HG03457 (cell line): Measurements from ENCODE around the gene SEMG1.

Experiments
- ATAC-seq: cut with Tn5 transposase; IDR thresholded peaks from one replicate; pipeline ENCODE4 v1.9.1; 2021; ENCODE audit warnings: moderate number of reproducible peaks; ENCODE audit not compliant: unreplicated experiment

SEMG1 gene

GRCh38 chr20:45218636-45219035, 11.8 kb downstream of the SEMG1 start:
- no peak for ATAC-seq

GRCh38 chr20:45221076-45221475, 14.2 kb downstream of the SEMG1 start, which contains the start of gene SEMG2:
Gene SEMG2 (plus strand): TSS chr20:45221373. CDS start chr20:45221390, 17 bp downstream.
- no peak for ATAC-seq

DNA sequence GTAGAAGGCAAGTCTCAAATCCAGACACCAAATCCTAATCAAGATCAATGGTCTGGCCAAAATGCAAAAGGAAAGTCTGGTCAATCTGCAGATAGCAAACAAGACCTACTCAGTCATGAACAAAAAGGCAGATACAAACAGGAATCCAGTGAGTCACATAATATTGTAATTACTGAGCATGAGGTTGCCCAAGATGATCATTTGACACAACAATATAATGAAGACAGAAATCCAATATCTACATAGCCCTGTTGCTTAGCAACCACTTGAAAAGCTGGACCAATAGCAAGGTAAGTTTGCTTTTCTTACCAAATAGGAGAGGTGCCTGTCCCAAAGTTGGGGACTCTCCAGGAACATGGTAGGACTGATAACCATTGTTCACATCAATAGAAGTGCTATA, 16.3 kb downstream of the SEMG1 start:
- no peak for ATAC-seq

DNA sequence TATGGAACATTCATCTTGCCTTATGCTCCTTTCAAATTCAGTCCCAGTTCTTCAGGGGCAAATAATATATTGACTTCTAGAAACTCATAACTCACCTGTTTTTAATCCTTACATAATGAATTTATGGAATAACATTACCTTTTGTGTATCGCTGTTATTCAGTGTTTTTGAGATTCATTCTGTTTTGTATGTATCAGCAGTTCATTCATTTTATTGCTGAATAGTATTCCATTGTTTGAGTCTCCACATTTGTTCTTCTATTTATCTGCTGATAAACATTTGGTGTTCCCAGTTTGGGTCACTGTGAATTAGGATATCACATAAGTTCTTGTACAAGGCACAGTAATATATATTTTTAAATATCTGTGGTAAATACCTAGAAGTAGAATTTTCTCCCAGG, 19.5 kb downstream of the SEMG1 start:
- ATAC-seq, result no peak

DNA sequence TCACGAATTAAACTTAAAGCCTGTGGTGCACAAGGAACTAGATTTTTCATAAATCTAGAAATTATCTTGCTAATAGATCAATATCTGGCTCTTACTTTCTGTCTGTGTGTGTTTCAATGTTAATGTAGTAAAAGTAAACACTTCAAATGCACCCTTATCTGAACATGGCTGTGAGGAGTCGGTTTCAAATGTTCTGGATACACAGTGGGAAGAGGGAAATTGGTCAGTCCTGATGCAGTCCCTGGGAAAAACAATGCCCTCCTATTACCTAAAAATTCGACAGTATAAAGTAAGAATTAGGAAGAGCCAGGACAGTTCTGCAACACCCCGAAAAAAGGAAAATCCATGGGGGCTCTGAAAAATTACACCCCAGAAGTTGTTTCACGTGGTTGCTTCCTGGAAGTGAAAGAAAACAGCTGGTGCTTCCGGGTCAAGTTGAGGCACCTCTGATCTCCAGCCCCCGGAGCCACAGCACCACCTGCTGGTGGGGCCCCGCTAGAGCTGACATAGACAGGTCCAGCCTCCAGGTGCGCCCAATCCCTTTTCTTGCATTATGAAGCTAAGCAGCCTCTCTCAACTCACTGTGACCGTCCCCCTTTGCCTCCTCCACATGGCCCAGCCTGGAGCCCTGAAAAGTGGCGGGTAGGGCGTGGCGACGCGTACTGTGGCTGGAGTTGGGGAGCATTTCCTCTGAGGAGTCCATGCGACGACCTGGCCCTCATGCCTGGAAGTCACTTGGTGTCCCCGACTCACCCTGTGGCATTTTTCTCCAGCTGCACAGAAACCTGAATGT, 22.6 kb downstream of the SEMG1 start:
- no peak for ATAC-seq

DNA sequence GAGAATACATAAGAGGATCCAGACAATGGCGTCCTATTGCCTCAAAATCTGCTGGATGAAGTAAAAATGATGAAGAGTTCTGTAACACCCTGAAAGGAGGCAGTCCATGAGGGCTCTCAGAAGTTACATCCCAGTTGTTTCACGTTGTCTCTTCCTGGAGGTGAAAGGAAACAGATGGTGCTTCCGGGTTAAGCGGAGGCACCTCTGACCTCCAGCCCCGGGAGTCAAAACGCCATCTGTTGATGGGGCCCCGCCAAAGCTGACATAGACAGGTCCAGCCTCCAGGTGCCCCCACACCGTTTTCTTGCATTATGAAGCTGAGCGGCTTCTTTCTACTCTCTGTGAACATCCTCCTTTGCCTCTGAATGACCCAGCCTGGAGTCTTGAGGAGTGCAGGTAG, 23.8 kb downstream of the SEMG1 start:
- no peak for ATAC-seq

GRCh38 chr20:45235995-45236394, 29.2 kb downstream of the SEMG1 start:
- ATAC-seq, result no peak

DNA sequence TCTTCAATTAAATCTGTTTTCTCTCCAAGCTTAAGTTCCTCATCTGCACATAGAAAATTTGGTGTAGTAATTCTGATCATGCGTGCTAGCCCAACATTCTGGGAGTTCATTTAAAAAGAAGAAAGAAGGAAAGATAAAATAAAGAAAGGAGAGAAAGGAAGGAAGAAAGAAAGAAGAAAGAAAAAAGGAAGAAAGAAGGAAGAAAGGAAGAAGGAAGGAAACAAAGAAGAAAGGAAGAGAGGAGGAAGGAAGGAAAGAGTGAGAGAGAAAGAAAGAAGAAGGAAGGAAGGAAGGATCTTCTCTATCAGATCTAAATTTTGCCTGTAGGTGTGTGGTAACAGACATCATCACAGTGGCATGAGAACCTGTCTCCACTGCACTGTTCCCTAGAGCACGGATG, 31.3 kb downstream of the SEMG1 start:
- no peak for ATAC-seq

DNA sequence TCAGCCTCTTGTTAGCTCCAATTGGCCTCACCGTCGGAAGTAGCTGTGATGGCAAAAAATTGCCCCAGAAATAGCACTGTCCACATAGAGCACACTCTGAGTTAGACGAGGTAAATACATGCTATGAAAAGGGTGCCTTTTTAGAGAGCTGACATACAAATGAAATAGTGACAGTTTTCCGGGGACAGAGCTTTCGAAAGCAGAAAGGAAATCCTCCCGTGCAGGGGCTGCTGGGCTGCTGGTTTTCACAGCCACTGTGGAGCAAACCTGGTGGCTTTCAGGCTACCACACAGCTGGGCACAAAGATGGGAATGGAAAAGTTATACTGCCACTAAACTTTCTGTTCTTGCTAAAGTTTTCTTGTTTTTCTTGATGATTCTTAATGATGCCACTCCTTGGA, 39.3 kb downstream of the SEMG1 start:
- ATAC-seq, result no peak

DNA sequence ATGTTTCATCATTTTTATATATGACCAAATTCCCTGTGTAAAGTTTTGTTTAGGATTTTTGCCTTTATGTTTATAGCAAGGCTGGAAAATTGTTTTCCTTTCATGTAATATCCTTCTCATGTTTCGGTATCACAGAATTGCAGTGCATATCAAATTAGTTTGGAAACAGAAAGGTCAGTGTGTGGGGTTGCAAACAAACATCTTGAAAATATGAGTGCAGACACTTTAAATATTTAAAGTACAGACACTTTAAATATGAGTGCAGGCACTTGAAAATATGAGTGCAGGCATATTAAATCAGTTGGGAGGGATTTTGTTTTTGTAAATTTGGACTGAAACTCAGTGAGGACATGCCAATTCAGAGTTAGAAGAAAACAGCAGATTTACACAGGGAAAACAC, 41.0 kb downstream of the SEMG1 start:
- no peak for ATAC-seq

GRCh38 chr20:45248609-45249008, 41.8 kb downstream of the SEMG1 start:
- ATAC-seq, result no peak

GRCh38 chr20:45251884-45252560, 45.2 kb downstream of the SEMG1 start:
- ATAC-seq, result no peak

GRCh38 chr20:45253261-45253660, 46.4 kb downstream of the SEMG1 start:
- no peak for ATAC-seq

DNA sequence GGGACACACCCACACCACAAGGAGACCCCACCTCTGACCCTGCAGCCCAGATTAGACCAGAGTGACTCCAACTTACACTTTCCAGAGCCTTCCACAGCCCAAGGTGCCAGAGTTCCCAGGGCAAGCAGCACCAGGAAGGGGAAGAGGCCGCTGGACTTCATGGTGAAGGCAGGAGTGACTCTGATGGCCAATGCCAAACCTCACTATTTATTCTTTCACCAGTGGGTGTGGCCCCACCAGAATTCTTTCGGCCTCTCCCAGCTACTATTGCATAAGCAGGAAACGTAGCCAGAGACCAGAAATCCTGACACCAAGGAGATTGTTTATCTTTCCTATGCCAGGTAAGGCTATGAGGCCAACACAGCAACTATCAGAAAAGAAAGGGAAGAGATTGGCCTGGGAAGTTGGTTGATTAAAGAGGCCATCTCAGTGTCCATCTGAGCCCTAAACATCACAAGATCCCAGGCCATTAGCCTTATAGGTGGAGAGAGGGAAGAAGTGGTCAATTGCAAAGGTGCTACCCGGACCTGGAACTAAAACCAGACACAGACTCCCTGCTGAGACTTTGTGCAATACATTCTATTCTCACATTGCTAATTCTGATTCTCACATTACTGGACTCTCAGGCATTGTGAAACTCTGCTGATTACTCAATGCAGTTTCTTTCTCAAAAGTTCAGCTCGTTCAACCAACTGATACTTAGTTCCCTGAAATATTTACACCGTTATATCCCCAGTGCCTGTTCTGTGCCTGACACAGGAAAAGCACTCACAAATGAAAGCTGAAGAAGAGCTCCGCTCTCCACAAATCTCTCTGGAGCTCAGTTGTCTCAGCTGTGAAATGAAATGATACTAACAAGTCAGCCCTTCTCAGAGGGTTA, 47.8 kb downstream of the SEMG1 start, which contains the start of gene SLPI:
Gene SLPI (minus strand): TSS at position 182 of the 880 bp plus-strand sequence. CDS start 21 bp downstream, at position 161.
- no peak for ATAC-seq

GRCh38 chr20:45257161-45257560, 50.3 kb downstream of the SEMG1 start:
- no peak for ATAC-seq

GRCh38 chr20:45257711-45258110, 50.9 kb downstream of the SEMG1 start:
- no peak for ATAC-seq

- ATAC-seq, result no peak
Observed at GRCh38 chr20:45258259-45258658, 51.4 kb downstream of the SEMG1 start.

DNA sequence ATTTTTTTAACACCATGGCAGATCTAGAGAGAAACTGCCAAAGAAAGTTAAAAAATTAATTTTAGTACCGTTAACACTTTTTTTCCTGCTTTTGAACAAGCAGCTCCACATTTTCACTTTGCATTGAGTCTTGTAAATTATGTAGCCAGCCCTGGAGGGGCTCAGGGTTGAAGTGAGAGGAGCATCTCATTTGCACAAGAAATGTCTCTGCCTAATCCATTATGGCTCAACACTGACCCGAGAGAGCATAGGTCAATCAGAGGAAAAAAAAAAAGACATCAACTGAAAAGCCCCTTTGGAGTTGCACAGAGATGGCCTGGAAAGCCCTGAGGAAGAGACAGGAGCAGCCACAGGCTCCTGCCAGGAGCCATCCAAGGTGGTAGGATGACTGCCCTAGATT, 51.8 kb downstream of the SEMG1 start:
- ATAC-seq, result no peak
